Adrenal gland (tissue), 12 donors: ENCODE data around the gene RAC3. TPM values are rescaled to one million over a fixed set of nuclear protein-coding genes. Genes with fewer than 3 reads are reported as not detected.

ENCODE experiments used
- DNase-seq, 7 donors: peaks; one replicate each; pipeline ENCODE4 v3.0.0-alpha.2; 2019 to 2020
- H3K27ac ChIP-seq, 5 donors: fragments of 200-600 bp; sonication (generic) in 4 of 5; 1 replicate in 3 of 5; 2 replicates in 2 of 5; pipeline versions ENCODE4 v1.5.1 to v1.8.0; 2016 to 2020; ENCODE audit warnings: mild to moderate bottlenecking in 1 of 5
- H3K27me3 ChIP-seq: fragments of 200-600 bp; 2 replicates; pipeline ENCODE4 v1.8.0; 2021
- H3K36me3 ChIP-seq, 2 donors: fragments of 200-600 bp; replicated peaks in 1 of 2; 1 replicate in 1 of 2; 2 replicates in 1 of 2; pipeline versions ENCODE4 v1.5.1 to v1.8.0; 2018 to 2022
- H3K4me1 ChIP-seq, 2 donors: fragments of 200-600 bp; replicated peaks in 1 of 2; 1 replicate in 1 of 2; 2 replicates in 1 of 2; pipeline versions ENCODE4 v1.5.1 to v1.8.0; 2018 to 2021
- H3K4me3 ChIP-seq, 4 donors: fragments of 200-600 bp; sonication (generic) in 3 of 4; one replicate each; pipeline ENCODE4 v1.5.1; 2016 to 2018
- H3K9me3 ChIP-seq, 3 donors: fragments of 200-600 bp; sonication (generic) in 1 of 3; replicated peaks in 1 of 3; 1 replicate in 2 of 3; 2 replicates in 1 of 3; pipeline versions ENCODE4 v1.5.1 to v1.8.0; 2016 to 2021
- POLR2A ChIP-seq, 2 donors: fragments of 450-650 bp; IDR thresholded peaks; one replicate each; pipeline ENCODE4 v1.6.1; 2017; ENCODE audit warnings: antibody characterized with exemption in 2 of 2, mild to moderate bottlenecking in 2 of 2, moderate library complexity in 1 of 2
- WGBS, 4 donors: extraction: QIAGEN DNeasy Blood & Tissue Kit in 2 of 4; methylation state at CpG; one replicate each; pipeline versions ENCODE4 v1.1.5 to v1.1.7; 2013 to 2017; 5-methylcytosine and 5-hydroxymethylcytosine counted together
- intact Hi-C, 2 donors: fragments of 100-400 bp; cut with DNase I; formaldehyde crosslinking; loops; one replicate each; pipeline versions ENCODE4 v1.14.1 to v1.15.0; 2022 to 2023
- polyA plus RNA-seq, 3 donors: library from polyadenylated mRNA; stranded (reverse); fragments of 200-250 nt in 2 of 3; fragments of 350-450 nt in 1 of 3; fragmentation: Illumina TruSeq in 1 of 3; extraction: RNeasy Lipid Tissue Mini Kit (QIAGEN cat#74804) in 1 of 3; gene quantifications; one replicate each; pipeline ENCODE4 v1.2.3, GENCODE V29; 2013 to 2014
- total RNA-seq, 9 donors: library from RNA; depleted of rRNA in 4 of 9; stranded (reverse); fragments of >200 nt in 4 of 9; fragments of 120-200 nt in 1 of 9; fragmentation: NEBNext Ultra II Directional in 1 of 9; extraction: Animal tissue kit (Norgen Biotek cat#: 25700) in 1 of 9; gene quantifications; one replicate each; pipeline versions ENCODE4 v1.1.0 to v1.2.4, GENCODE V29; 2013 to 2023
- TF ChIP-seq, protein P1 (sequence below), 6 experiments: fragments of 450-650 bp in 4 of 6; fragments of 200-600 bp in 2 of 6; sonication (generic) in 1 of 6; IDR thresholded peaks; 1 replicate in 5 of 6; 2 replicates in 1 of 6; pipeline versions ENCODE4 v1.5.1 to v1.8.0; 2016 to 2021; ENCODE audit warnings: antibody characterized with exemption in 6 of 6, mild to moderate bottlenecking in 2 of 6, moderate library complexity in 1 of 6
- donor health status: healthy with polysubstance abuse.
- donor health status: Bipolar disorder and iron deficiency.
- donor health status: DM: yes; HTN: yes; CAD: no.
- donor health status: DM: no; HTN: no; CAD: no.
- donor health status: DM: no; HTN: no; CAD: no.
- donor health status: DM: yes; HTN: yes; CAD: no.

RAC3 gene
- total and polyA plus RNA-seq, 12 donors: 1.6 to 13.5 (median 5.1) TPM

DNA sequence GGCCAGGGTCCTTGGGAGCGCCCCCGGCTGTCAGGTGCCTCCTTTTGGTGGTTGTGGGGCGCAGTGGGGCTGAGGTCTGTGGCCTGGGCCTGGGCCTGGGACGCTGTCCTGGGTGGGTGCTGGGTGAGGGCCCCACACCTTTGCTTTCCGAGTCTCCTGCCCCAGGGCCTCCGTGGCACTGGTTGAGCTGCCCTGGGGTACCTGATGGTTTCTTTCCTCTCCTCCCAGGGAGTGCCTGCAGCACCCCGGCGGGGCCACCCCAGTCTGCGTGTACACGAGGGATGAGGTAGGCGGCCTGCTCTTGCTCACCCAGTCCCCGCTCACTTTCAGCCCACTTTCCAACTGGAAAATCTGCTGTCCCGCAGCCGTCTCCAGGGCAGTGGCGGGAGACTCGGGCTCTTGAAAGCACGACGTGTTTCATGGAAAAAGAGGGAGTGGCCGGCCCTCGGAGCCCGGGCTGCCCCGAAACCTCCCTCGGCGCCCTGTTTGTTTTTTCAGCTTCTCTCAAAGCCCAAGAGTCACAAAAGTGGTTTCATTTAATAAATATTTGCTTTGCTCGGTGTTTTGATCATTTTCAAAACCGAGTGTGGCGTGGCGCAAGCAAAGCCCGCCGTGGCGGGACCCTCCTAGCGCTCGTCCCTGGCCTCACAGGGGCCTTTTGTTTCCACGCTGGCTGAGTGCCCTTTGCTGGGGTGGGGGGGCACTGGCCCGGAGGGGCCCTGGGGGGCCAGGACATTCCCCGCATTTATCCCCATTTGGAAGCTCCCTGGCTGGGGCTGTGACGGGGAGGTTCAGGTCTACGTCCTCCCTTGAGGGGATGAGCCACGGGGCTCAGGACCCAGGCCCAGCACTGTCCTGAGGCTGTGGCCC is 36.6 kb upstream of the RAC3 start:
- Histone ChIP-seq H3K4me3 (no peak overlapping the region), H3K4me1 (peaks cover 8 to 19% of the 10 kb centered on the region in 2 donors), H3K36me3 (no peaks in the 10 kb centered on the region), H3K9me3 (no peaks in the 10 kb centered on the region), H3K27me3 (no peaks in the 10 kb centered on the region), H3K27ac (no peak overlapping the region)
- 80 to 89% (median 86%) methylated on average over 32 to 39 of the region's 39 CpGs for WGBS, 4 donors
- intact Hi-C loops: no loop called here
- DNase-seq: no peak
- TF ChIP-seq, protein P1, sequence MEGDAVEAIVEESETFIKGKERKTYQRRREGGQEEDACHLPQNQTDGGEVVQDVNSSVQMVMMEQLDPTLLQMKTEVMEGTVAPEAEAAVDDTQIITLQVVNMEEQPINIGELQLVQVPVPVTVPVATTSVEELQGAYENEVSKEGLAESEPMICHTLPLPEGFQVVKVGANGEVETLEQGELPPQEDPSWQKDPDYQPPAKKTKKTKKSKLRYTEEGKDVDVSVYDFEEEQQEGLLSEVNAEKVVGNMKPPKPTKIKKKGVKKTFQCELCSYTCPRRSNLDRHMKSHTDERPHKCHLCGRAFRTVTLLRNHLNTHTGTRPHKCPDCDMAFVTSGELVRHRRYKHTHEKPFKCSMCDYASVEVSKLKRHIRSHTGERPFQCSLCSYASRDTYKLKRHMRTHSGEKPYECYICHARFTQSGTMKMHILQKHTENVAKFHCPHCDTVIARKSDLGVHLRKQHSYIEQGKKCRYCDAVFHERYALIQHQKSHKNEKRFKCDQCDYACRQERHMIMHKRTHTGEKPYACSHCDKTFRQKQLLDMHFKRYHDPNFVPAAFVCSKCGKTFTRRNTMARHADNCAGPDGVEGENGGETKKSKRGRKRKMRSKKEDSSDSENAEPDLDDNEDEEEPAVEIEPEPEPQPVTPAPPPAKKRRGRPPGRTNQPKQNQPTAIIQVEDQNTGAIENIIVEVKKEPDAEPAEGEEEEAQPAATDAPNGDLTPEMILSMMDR (IDR thresholded peaks at IDR 0.05): no peak
- no peak for TF ChIP-seq POLR2A (IDR thresholded peaks at IDR 0.05)

DNA sequence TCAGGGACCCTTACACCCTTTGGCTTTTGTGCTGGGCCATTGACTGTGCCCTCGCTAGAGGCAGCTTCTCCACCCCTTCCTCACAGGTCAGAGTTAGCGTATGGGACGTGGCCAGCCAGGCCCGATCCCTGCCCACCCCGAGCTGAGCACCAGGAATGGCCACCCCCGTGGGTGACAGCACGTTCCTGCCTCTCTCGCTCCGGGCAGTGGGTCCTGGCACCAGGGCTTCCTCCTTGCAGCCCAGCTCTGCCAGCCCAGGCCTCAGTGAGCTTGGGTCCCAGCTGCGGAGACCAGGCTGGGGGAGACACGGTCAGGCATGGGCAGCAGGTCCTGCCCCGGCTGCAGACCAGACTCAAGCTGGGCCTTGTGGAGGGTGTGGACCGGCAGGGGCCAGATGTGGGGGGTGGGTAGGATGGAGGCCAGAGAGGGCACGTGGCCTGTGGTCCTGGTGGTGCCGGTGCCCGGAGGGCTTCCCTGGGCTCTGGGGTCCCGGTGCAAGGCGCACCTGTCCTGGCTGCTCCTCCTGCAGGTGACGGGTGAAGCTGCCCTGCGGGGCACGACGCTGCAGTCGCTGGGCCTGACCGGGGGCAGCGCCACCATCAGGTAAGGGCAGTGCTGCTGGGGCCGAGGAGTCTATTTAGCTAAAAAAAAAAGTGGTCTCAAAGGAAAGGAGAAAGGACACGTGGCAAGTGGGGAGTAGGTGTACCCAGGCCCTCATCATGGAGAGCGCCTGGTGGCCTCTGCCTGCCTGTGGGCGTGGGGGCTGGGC is 35.8 kb upstream of the RAC3 start:
- no peaks in the 10 kb centered on the region for H3K36me3 ChIP-seq
- no peak overlapping the region for H3K4me3 ChIP-seq
- no peaks in the 10 kb centered on the region for H3K9me3 ChIP-seq
- H3K27me3 ChIP-seq: no peaks in the 10 kb centered on the region
- H3K27ac ChIP-seq: no peak overlapping the region
- no peak for DNase-seq
- TF ChIP-seq, protein P1 (IDR thresholded peaks at IDR 0.05): no peak
- no peak for TF ChIP-seq POLR2A (IDR thresholded peaks at IDR 0.05)
- 92 to 94% (median 94%) methylated on average over 15 to 29 of the region's 29 CpGs for WGBS, 4 donors
- peaks cover 8 to 19% of the 10 kb centered on the region in 2 donors for H3K4me1 ChIP-seq
- intact Hi-C loops: no loop called here

GRCh38 chr17:81996232-81996756 is 35.2 kb upstream of the RAC3 start:
- 88 to 93% (median 92%) methylated on average over 14 to 28 of the region's 28 CpGs for WGBS, 4 donors
- Histone ChIP-seq H3K27ac (no peak overlapping the region), H3K27me3 (no peaks in the 10 kb centered on the region), H3K36me3 (no peaks in the 10 kb centered on the region), H3K4me1 (peaks cover 7 to 15% of the 10 kb centered on the region in 2 donors), H3K9me3 (no peaks in the 10 kb centered on the region), H3K4me3 (no peak overlapping the region)
- intact Hi-C loops: no loop called here
- DNase-seq: no peak
- TF ChIP-seq POLR2A (IDR thresholded peaks at IDR 0.05): no peak
- TF ChIP-seq, protein P1 (IDR thresholded peaks at IDR 0.05): no peak

DNA sequence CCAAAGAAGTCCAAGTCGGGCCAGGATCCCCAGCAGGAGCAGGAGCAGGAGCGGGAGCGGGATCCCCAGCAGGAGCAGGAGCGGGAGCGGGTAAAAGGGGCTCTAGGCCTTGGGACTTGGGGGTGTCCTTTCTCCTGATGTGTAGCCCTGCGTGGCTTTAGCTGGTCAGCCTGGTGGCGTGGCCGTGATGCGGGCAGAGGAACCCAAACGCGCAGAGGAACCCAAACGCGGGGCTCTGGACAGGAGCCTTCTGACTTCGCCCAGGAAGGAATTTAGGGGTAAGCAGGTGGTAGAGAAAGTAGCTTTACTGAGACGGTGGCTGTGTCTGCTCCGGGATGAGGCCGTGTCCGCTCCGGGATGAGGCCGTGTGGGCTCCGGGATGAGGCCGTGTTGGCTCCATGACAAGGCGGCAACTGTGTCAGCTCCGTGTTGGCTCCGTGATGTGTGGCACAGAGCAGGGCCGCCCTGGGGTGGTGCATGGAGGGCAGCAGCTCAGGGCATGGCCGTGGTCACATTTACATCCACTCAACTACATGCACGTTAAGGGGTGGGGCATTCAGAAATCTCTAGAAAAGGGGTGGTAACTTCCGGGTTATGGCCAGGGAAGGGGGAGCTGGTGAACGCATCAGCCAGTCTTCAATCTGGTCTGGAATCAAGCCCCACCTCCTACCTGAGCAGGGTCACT is 34.6 kb upstream of the RAC3 start:
- no peaks in the 10 kb centered on the region for H3K9me3 ChIP-seq

More for the DNA sequence above, 34.6 kb upstream of the RAC3 start:
- WGBS, 4 donors: 93 to 96% (median 95%) methylated on average over 26 to 30 of the region's 30 CpGs
- Histone ChIP-seq H3K27ac (no peak overlapping the region), H3K4me3 (no peak overlapping the region), H3K4me1 (peaks cover 4 to 9% of the 10 kb centered on the region in 2 donors), H3K27me3 (no peaks in the 10 kb centered on the region), H3K36me3 (no peaks in the 10 kb centered on the region)
- intact Hi-C loops: no loop called here
- no peak for TF ChIP-seq POLR2A (IDR thresholded peaks at IDR 0.05)
- TF ChIP-seq, protein P1 (IDR thresholded peaks at IDR 0.05): no peak
- DNase-seq: no peak
